OCI-LY1 (cell line): ENCODE measurements around the gene EXOC6.

Experiments
- CTCF ChIP-seq: fragments of 200-600 bp; sonication (generic), shearing (Covaris generic); IDR thresholded peaks from 2 replicates; pipeline ENCODE4 v1.5.1; 2017; ENCODE audit warnings: mild to moderate bottlenecking, antibody characterized with exemption, low read length, moderate library complexity, mixed read lengths
- EZH2 ChIP-seq: fragments of 200-600 bp; sonication (generic), shearing (Covaris generic); IDR thresholded peaks from 2 replicates; pipeline ENCODE4 v1.8.0; 2017; ENCODE audit warnings: borderline replicate concordance, mixed run types, mild to moderate bottlenecking, antibody characterized with exemption, low read length, moderate library complexity, mixed read lengths

GRCh38 chr10:92916433-92916832 lies 68.1 kb downstream of the EXOC6 start:
- TF ChIP-seq EZH2 (no peak), CTCF (no peak)
